Measurements from ENCODE around the gene DLX2. TPM values are rescaled to one million over a fixed set of nuclear protein-coding genes. Genes with fewer than 3 reads are reported as not detected.
A peak's percentile ranks its signal among the peaks of the same experiment; 100 is the strongest.

The DLX2 gene
- total and polyA plus RNA-seq, 2 of the 13 experiments (the other 11 are each of a cell fraction or from before 2014, with no cell fraction given), result 0.07 to 0.15 TPM

GRCh38 chr2:172098650-172099471, 3.8 kb downstream of the DLX2 start (continued):
- TF ChIP-seq ZNF407 (CRISPR knock-in tag; IDR thresholded peaks at IDR 0.05; ENCODE audit: not compliant biosample characterization) (no peak), ZNF333 (CRISPR knock-in tag; IDR thresholded peaks at IDR 0.05; ENCODE audit: borderline replicate concordance) (peak; percentile 69; the same call in 1 of the 2 replicates), SMYD3 (CRISPR knock-in tag; IDR thresholded peaks at IDR 0.05) (no peak), SRSF4 (IDR thresholded peaks at IDR 0.05; ENCODE audit: low read depth, low read length, poor library complexity, severe bottlenecking) (no peak), RAD21 (CRISPR knock-in tag; IDR thresholded peaks at IDR 0.05) (0 out of 2 replicates have a peak, but pooled peaks have one; percentile 34), SNAPC5 (CRISPR knock-in tag; IDR thresholded peaks at IDR 0.05; ENCODE audit: borderline replicate concordance) (0 out of 2 replicates have a peak, but pooled peaks have one; percentile 38), ZIK1 (CRISPR knock-in tag; IDR thresholded peaks at IDR 0.05; ENCODE audit: borderline replicate concordance, low read depth) (0 out of 2 replicates have a peak, but pooled peaks have one; percentile 41), ZNF225 (CRISPR knock-in tag; IDR thresholded peaks at IDR 0.05) (no peak; the same call in 1 of the 2 replicates), YEATS4 (CRISPR knock-in tag; IDR thresholded peaks at IDR 0.05; ENCODE audit: borderline replicate concordance) (peak; percentile 43; the same call in 1 of the 2 replicates), TAF15 (IDR thresholded peaks at IDR 0.05; ENCODE audit: low read depth, low read length, poor library complexity, severe bottlenecking) (no peak), GFI1 (CRISPR knock-in tag; IDR thresholded peaks at IDR 0.05; ENCODE audit: borderline replicate concordance) (no peak; the same call in 1 of the 2 replicates), MYC (CRISPR knock-in tag; IDR thresholded peaks at IDR 0.05; ENCODE audit: borderline replicate concordance) (peak; percentile 57; the same call in 1 of the 2 replicates), RORA (CRISPR knock-in tag; IDR thresholded peaks at IDR 0.05) (no peak), SKI (IDR thresholded peaks at IDR 0.05; ENCODE audit: partially characterized antibody) (peak; percentile 75), RBM22 (optimal IDR thresholded peaks at IDR 0.05; ENCODE audit: low read length) (no peak)
- TF ChIP-seq, protein P1, sequence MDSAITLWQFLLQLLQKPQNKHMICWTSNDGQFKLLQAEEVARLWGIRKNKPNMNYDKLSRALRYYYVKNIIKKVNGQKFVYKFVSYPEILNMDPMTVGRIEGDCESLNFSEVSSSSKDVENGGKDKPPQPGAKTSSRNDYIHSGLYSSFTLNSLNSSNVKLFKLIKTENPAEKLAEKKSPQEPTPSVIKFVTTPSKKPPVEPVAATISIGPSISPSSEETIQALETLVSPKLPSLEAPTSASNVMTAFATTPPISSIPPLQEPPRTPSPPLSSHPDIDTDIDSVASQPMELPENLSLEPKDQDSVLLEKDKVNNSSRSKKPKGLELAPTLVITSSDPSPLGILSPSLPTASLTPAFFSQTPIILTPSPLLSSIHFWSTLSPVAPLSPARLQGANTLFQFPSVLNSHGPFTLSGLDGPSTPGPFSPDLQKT (CRISPR knock-in tag; IDR thresholded peaks at IDR 0.05; ENCODE audit: borderline replicate concordance), result no peak
- TF ChIP-seq, protein P2, sequence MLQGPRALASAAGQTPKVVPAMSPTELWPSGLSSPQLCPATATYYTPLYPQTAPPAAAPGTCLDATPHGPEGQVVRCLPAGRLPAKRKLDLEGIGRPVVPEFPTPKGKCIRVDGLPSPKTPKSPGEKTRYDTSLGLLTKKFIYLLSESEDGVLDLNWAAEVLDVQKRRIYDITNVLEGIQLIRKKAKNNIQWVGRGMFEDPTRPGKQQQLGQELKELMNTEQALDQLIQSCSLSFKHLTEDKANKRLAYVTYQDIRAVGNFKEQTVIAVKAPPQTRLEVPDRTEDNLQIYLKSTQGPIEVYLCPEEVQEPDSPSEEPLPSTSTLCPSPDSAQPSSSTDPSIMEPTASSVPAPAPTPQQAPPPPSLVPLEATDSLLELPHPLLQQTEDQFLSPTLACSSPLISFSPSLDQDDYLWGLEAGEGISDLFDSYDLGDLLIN (CRISPR knock-in tag; IDR thresholded peaks at IDR 0.05; ENCODE audit: borderline replicate concordance), result no peak
